K562 (cell line): ENCODE results near the gene BNIP2. TPM values are rescaled to one million over a fixed set of nuclear protein-coding genes. Genes with fewer than 3 reads are reported as not detected.

Experiments used
- ARHGAP35 ChIP-seq: fragments of 450-650 bp; IDR thresholded peaks from 2 replicates; pipeline ENCODE4 v1.6.1; 2018; ENCODE audit not compliant: partially characterized antibody
- CSDE1 ChIP-seq, 2 experiments: fragments of 450-650 bp; IDR thresholded peaks; 2 replicates each; pipeline ENCODE4 v1.6.1; 2016; ENCODE audit warnings: mild to moderate bottlenecking in 1 of 2
- KAT2B ChIP-seq: IDR thresholded peaks from one replicate; pipeline ENCODE4 v1.6.1; 2012; ENCODE audit warnings: low read depth, mild to moderate bottlenecking, control low read depth, inconsistent platforms, low read length, moderate library complexity
- L3MBTL2 ChIP-seq: fragments of 450-650 bp; IDR thresholded peaks from 2 replicates; pipeline ENCODE4 v1.6.1; 2016; ENCODE audit warnings: mild to moderate bottlenecking, moderate library complexity
- NBN ChIP-seq: fragments of 450-650 bp; IDR thresholded peaks from 2 replicates; pipeline ENCODE4 v1.6.1; 2016; ENCODE audit warnings: low read depth, mild to moderate bottlenecking
- NCOA4 ChIP-seq: fragments of 450-650 bp; IDR thresholded peaks from 2 replicates; pipeline ENCODE4 v1.6.1; 2018; ENCODE audit warnings: mild to moderate bottlenecking; ENCODE audit not compliant: partially characterized antibody
- PURB ChIP-seq: sonication (generic); formaldehyde crosslinking; IDR thresholded peaks from 2 replicates; pipeline ENCODE4 v1.9.0; 2021; ENCODE audit warnings: low read depth, mild to moderate bottlenecking, missing genetic modification reagents
- TEAD4 ChIP-seq, 2 experiments: sonication (generic) in 1 of 2; formaldehyde crosslinking in 1 of 2; IDR thresholded peaks; 2 replicates each; pipeline versions ENCODE4 v1.6.1 to v1.8.0; 2012 to 2022; ENCODE audit warnings: borderline replicate concordance in 1 of 2, inconsistent platforms in 1 of 2, low read length in 1 of 2, mild to moderate bottlenecking in 1 of 2, missing genetic modification reagents in 1 of 2
- TSC22D4 ChIP-seq: fragments of 450-650 bp; IDR thresholded peaks from 2 replicates; pipeline ENCODE4 v1.6.1; 2016; ENCODE audit warnings: missing genetic modification characterization, missing biosample characterization, control low read depth
- ZNF134 ChIP-seq: fragments of 250-450 bp; sonication (Bioruptor Pico); conservative IDR thresholded peaks from 2 replicates; pipeline ENCODE4 v1.4.0; 2020
- ZNF57 ChIP-seq: fragments of 450-650 bp; formaldehyde crosslinking; IDR thresholded peaks from 2 replicates; pipeline ENCODE4 v1.4.0; 2020; ENCODE audit warnings: mild to moderate bottlenecking, moderate library complexity
- polyA plus RNA-seq, 8 experiments: library from polyadenylated mRNA; depleted of rRNA in 4 of 8; stranded (reverse) in 5 of 8; unstranded in 3 of 8; fragments of >200 nt; fragmentation: Nextera tagmentation in 2 of 8; fragmentation: Illumina TruSeq in 1 of 8; extraction: Ambion mirVana in 2 of 8; extraction: Trizol in 1 of 8; gene quantifications; 2 replicates each; pipeline versions ENCODE4 v1.2.1 to v1.2.3, GENCODE V29; 2011 to 2014; ENCODE audit warnings: inconsistent platforms in 1 of 8, missing spikeins in 1 of 8
- total RNA-seq, 7 experiments: library from RNA; depleted of rRNA in 6 of 7; stranded (reverse); fragments of >200 nt in 6 of 7; fragmentation: Illumina TruSeq in 2 of 7; extraction: Trizol in 2 of 7; gene quantifications; 2 replicates each; pipeline versions ENCODE4 v1.2.1 to v1.2.3, GENCODE V29; 2011 to 2021; ENCODE audit warnings: low replicate concordance in 1 of 7
- TF ChIP-seq, protein P1 (sequence below), 2 experiments: fragments of 450-650 bp; formaldehyde crosslinking in 1 of 2; IDR thresholded peaks; 2 replicates each; pipeline versions ENCODE4 v1.4.0 to v1.6.1; 2014 to 2020; ENCODE audit warnings: mild to moderate bottlenecking in 2 of 2, borderline replicate concordance in 1 of 2, low read depth in 1 of 2
- TF ChIP-seq, protein P2 (sequence below): fragments of 450-650 bp; IDR thresholded peaks from 2 replicates; pipeline ENCODE4 v1.7.1; 2018; ENCODE audit warnings: mild to moderate bottlenecking, low read depth; ENCODE audit not compliant: partially characterized antibody
- TF ChIP-seq, protein P3 (sequence below), 2 experiments: fragments of 450-650 bp; IDR thresholded peaks; 2 replicates each; pipeline ENCODE4 v1.6.1; 2016

Gene BNIP2
- total and polyA plus RNA-seq, 9 of the 15 experiments (the other 6 are each of a cell fraction or from before 2014, with no cell fraction given): 19.6 to 88.0 (median 52.5) TPM

DNA sequence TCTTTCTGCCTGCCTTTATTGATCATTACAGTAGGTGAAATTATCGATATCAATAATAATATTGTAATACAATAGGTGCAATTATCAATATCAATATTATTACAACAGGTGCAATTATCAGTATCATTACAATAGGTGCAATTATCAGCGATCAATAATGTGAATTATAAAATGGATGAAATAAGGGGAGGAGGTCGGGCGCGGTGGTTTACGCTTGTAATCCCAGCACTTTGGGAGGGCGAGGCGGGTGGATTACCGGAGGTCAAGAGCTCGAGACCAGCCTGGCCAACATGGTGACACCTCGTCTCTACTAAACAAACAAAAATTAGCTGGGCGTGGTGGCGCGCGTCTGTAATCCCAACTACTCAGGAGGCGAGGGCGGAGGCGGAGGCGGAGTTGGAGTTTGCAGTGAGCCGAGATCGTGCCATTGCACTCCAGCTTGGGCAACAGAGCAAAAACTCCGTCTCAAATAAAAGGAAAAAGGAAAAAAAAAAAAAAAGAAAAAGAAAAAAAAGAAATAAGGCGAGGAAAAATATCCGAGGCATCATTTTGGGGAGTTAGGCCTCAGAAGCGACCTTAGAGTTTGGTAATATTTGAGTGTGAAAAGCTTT lies 611 bp upstream of the BNIP2 start (continued):
- TF ChIP-seq, protein P1, sequence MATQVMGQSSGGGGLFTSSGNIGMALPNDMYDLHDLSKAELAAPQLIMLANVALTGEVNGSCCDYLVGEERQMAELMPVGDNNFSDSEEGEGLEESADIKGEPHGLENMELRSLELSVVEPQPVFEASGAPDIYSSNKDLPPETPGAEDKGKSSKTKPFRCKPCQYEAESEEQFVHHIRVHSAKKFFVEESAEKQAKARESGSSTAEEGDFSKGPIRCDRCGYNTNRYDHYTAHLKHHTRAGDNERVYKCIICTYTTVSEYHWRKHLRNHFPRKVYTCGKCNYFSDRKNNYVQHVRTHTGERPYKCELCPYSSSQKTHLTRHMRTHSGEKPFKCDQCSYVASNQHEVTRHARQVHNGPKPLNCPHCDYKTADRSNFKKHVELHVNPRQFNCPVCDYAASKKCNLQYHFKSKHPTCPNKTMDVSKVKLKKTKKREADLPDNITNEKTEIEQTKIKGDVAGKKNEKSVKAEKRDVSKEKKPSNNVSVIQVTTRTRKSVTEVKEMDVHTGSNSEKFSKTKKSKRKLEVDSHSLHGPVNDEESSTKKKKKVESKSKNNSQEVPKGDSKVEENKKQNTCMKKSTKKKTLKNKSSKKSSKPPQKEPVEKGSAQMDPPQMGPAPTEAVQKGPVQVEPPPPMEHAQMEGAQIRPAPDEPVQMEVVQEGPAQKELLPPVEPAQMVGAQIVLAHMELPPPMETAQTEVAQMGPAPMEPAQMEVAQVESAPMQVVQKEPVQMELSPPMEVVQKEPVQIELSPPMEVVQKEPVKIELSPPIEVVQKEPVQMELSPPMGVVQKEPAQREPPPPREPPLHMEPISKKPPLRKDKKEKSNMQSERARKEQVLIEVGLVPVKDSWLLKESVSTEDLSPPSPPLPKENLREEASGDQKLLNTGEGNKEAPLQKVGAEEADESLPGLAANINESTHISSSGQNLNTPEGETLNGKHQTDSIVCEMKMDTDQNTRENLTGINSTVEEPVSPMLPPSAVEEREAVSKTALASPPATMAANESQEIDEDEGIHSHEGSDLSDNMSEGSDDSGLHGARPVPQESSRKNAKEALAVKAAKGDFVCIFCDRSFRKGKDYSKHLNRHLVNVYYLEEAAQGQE (IDR thresholded peaks at IDR 0.05; ENCODE audit: borderline replicate concordance): no peak
- TF ChIP-seq, protein P1 (CRISPR knock-in tag; IDR thresholded peaks at IDR 0.05; ENCODE audit: low read depth): no peak
- TF ChIP-seq ZNF57 (CRISPR knock-in tag) (no peak), NBN (peak; percentile 59; the same call in 1 of the 2 replicates), ARHGAP35 (no peak), TSC22D4 (tag) (no peak), NCOA4 (no peak), L3MBTL2 (peak; percentile 40), ZNF134 (no peak), CSDE1 (IDR thresholded peaks at IDR 0.05) (no peak), PURB (CRISPR knock-in tag) (no peak), KAT2B (no peak), TEAD4 (IDR thresholded peaks at IDR 0.05; ENCODE audit: low read length) (peak; percentile 13; the same call in 1 of the 2 replicates), TEAD4 (CRISPR knock-in tag; IDR thresholded peaks at IDR 0.05; ENCODE audit: borderline replicate concordance) (no peak)
- TF ChIP-seq, protein P2, sequence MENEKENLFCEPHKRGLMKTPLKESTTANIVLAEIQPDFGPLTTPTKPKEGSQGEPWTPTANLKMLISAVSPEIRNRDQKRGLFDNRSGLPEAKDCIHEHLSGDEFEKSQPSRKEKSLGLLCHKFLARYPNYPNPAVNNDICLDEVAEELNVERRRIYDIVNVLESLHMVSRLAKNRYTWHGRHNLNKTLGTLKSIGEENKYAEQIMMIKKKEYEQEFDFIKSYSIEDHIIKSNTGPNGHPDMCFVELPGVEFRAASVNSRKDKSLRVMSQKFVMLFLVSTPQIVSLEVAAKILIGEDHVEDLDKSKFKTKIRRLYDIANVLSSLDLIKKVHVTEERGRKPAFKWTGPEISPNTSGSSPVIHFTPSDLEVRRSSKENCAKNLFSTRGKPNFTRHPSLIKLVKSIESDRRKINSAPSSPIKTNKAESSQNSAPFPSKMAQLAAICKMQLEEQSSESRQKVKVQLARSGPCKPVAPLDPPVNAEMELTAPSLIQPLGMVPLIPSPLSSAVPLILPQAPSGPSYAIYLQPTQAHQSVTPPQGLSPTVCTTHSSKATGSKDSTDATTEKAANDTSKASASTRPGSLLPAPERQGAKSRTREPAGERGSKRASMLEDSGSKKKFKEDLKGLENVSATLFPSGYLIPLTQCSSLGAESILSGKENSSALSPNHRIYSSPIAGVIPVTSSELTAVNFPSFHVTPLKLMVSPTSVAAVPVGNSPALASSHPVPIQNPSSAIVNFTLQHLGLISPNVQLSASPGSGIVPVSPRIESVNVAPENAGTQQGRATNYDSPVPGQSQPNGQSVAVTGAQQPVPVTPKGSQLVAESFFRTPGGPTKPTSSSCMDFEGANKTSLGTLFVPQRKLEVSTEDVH: no peak
- TF ChIP-seq, protein P3, sequence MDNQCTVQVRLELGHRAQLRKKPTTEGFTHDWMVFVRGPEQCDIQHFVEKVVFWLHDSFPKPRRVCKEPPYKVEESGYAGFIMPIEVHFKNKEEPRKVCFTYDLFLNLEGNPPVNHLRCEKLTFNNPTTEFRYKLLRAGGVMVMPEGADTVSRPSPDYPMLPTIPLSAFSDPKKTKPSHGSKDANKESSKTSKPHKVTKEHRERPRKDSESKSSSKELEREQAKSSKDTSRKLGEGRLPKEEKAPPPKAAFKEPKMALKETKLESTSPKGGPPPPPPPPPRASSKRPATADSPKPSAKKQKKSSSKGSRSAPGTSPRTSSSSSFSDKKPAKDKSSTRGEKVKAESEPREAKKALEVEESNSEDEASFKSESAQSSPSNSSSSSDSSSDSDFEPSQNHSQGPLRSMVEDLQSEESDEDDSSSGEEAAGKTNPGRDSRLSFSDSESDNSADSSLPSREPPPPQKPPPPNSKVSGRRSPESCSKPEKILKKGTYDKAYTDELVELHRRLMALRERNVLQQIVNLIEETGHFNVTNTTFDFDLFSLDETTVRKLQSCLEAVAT (IDR thresholded peaks at IDR 0.05): 0 out of 4 replicates have a peak, but pooled peaks of 1 of the 2 experiments have one; percentile 28
